Activated effector memory CD4-positive, alpha-beta T cell treated with Interleukin-2 at 50 U/mL for 16 hours (primary cell): ENCODE results near the gene TBL1X.
"Not testable (repeated sequence)": the region's sequence is repeated elsewhere in the genome, so short reads cannot be mapped to it uniquely, and the experiment has no call there.

ENCODE experiments used
- DNase-seq: peaks from one replicate; pipeline ENCODE4 v3.0.0-alpha.2; 2020

TBL1X gene

DNA sequence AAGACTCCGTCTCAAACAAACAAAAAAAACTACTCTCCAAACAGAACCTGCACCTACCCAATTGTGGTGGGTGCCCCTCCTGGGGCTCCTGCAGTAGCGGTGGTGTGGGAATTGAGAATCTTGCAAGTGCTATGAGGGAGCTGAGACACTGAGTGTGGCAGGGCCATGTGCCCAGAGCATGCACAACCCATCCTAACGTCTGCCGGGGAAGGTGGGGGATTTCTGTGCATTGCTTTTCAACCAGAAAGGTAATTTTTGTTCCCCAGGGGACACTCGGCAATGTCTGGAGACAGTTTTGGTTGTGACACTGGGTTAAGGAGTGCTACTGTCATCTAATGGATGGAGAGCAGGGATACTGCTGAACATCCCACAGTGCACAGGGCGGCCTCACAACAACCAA is 35.7 kb downstream of the TBL1X start:
- DNase-seq: no peak

- DNase-seq: no peak
Measured at GRCh38 chrX:9501362-9501761, 36.5 kb downstream of the TBL1X start.

DNA sequence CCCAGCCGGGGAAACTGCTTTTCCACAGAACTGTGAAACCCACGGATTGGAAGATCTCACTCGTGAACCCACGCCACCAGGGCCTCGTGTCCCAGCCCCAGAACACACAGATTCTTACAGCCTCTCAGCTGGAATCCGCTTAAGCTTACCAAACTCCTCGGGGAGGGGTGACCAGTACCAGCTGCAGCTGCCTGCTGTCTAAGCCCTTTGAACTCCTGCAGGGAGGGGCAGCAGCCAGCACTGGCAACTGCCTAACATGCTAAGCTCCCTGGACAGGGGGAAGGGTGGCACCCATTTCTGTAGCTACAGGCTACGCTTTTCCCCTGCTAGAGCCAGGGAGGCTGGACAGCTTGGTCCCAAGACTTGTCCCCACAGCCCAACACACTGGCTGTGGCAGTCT is 38.4 kb downstream of the TBL1X start:
- no peak for DNase-seq

- no peak for DNase-seq
Measured at GRCh38 chrX:9510366-9510765, 45.5 kb downstream of the TBL1X start.

GRCh38 chrX:9510980-9511379 is 46.1 kb downstream of the TBL1X start:
- no peak for DNase-seq

GRCh38 chrX:9515489-9515888 is 50.6 kb downstream of the TBL1X start:
- no peak for DNase-seq

DNA sequence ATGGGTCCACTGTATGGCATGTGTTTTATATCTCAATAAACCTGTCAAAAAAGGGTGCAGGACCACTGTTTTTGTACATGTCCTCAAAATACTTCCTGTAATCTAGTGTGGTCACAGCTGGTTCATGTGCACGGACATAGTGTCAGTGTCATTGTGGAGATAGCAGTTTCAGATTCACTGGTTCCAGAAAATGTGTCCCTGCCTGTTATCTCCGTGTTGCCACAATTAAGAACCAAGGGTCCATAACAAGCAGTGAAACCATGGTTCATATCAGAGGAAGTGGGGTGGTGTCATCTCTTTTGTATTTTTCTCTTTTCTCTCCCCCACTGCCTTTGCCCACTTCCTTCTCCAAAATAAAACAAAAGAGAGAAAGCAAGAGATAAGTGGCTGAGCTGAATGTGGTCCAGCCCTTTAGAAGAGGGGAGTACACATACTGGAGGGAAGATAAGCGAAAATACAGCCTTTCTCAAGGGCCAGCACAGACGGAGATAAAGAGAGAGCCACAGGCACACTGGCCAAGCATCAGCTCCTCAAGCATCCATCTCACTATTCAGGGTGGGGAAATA is 51.2 kb downstream of the TBL1X start:
- DNase-seq: no peak

GRCh38 chrX:9516635-9517034 is 51.8 kb downstream of the TBL1X start:
- DNase-seq: no peak

GRCh38 chrX:9518051-9518450 is 53.2 kb downstream of the TBL1X start:
- DNase-seq: no peak

DNA sequence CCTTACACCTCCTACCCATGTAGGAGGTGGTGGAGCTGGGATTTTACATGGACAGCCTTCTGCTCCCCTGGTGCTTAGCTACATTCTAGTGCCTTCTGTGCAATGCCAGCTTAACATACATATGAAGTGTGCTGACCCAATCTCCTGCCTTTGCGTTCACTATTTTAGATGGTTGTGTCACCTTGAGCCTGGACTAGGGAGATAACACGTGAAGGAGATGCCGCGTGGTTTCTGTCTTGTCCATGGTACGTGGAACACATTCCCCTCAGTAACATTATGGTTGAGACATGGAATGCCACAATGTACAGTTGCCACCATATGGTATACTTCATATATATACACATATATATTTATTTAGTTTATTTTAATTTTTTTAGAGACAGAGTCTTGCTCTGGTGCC is 54.0 kb downstream of the TBL1X start:
- no peak for DNase-seq

DNA sequence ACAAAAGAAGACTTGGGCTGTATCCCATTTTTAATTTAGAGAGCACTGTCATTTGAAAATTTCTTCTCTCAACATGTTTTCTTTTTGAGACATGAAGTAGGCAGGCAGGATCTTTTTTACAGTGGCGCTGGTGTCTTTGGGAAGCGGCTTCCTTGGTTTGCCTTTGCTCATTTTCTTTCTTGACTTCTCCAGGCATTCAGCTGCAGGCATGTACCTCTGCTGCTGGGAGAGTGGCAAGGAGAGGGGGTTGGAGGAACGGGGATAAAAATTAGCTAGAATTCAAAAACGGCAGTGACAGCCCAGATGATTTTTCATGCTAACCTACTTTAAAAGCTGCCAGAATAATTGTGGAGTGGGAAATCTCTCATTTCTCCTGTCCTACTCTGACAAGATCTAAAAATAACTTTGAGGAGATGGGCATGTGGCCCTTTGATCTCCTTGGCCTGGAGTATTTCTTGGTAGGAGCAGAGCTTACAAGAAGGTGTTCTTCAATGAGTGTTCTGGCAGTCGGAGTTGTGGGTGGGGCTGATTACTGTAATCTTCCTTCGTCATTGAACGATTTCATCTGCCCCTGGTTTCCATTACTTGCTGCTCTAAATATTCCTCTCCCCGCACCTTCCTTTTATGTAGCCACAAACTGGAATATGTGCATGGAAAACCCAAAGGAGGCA is 54.8 kb downstream of the TBL1X start:
- DNase-seq: no peak

- DNase-seq: no peak
Measured at GRCh38 chrX:9520217-9520590, 55.3 kb downstream of the TBL1X start.

- DNase-seq: no peak
Measured at GRCh38 chrX:9522378-9523155, 57.7 kb downstream of the TBL1X start.

- no peak for DNase-seq
Measured at GRCh38 chrX:9525511-9526248, 60.8 kb downstream of the TBL1X start.

DNA sequence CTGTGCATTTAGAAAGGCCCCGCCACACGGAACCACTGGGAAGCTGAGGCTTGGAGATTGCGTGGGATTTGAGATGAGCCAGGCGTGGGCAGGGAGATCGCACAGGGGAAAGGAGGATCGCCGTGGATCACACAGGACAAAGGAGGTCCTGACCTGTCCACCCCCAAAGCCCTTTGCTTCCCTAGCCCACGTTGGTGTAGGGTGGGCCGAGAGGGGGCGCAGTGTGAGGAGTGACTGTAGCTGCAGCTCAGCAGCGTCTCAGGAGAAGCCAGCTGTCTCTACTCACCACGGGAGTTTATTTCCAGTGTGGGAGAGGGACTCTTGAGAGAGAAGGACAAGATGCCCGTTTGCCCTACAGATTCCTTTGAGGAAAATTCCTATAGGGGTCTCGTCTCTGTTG is 62.1 kb downstream of the TBL1X start:
- no peak for DNase-seq

DNA sequence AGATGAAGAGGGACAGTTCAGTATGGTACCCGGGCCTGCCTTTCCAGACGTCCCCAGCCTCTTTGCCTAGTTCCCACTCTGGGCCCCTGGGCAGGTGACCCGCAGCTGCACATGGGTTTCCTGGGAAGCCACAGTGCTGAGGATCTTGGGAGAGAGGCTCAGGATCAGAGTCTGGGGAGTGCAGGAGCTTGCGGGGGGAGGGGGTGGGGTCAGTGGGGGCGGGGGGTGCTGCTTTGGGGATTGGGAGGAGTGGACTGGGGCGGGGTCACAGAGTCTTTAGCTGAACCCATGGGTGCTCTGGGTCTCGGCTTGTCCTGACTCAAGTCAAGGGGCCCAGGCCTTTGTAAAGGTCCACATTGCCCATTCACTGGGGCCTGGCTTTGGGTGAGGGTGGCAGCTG is 63.6 kb downstream of the TBL1X start:
- DNase-seq: no peak

DNA sequence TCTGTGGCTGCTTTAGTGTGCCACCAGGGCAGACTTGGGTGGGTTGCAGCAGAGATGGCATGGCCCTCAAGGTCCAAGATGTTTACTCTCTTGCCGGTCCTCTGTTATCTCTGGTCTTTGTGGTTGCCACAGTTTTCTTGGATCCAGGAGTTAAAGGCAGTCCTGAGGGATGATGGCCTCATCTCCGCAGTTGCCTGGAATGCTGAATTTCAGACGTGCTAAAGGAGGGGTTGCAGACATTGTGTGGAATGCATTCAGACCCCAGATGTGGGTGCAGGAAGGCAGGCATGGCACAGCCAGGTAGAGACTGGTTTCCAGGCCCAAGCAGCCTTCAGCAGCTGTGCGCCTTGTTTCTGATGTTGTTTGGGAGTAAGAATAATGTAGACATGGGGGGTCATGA is 64.4 kb downstream of the TBL1X start:
- DNase-seq: no peak

DNA sequence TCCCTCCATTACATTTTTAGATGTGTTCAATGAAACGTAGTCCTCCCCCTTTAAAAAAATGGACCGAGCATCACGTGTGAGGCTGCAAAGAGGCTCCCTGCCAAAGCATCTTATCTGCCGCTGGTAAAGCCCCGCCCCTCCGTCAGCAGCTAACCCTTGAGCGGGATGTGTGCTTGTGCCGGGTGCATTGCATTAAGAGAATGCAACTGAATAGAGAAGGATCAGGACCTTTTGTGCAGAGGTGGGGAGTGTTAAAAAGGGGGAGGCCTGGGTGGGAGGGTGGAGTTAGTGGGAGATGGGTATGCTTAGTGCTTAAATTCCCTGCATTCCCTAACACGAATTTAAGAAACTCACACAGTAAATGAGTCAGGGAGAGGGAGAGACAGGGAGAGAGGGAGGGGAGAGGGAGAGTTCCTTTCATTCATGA is 66.0 kb downstream of the TBL1X start:
- peak; percentile 25 for DNase-seq

GRCh38 chrX:9532349-9532748 is 67.5 kb downstream of the TBL1X start:
- DNase-seq: no peak

- no peak for DNase-seq
Measured at GRCh38 chrX:9533611-9534010, 68.8 kb downstream of the TBL1X start.

- DNase-seq: no peak
Measured at GRCh38 chrX:9534686-9535085, 69.8 kb downstream of the TBL1X start.

GRCh38 chrX:9535101-9535500 is 70.2 kb downstream of the TBL1X start:
- no peak for DNase-seq

DNA sequence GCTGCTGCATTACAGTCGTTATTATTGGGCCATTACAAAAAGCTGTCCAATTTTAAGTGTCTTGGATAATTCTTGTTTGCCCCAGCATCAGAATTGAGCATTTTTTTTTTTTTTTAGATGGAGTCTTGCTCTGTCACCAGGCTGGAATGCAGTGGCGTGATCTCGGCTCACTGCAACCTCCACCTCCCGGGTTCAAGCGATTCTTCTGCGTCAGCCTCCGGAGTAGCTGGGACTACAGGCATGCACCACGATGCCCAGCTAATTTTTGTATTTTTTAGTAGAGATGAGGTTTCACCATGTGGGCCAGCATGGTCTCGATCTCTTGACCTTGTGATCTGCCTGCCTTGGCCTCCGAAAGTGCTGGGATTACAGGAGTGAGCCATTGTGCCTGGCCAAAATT is 71.3 kb downstream of the TBL1X start:
- not testable (repeated sequence) for DNase-seq

DNA sequence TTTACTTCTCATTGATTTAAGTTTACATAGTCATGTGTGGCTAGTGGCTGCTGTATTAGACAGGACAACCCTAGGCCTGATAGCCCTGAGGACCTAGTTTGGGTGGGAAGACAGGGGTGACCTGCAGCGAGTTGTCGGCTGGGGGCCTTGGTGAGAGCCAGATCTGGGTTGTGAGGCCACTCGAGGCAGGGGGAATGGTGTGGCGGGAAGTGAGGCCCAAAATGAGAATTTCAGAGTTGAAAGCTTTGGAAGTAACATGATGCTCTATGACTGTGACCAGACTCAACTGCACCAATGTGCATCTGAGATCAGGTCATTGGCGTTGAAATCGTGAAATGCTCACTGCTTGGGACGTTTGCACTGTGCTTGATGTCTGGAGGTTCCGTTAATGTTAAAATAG is 72.9 kb downstream of the TBL1X start:
- no peak for DNase-seq
